GM19238 (cell line): ENCODE results near the gene OR5D16.
"Not testable (repeated sequence)": the region's sequence is repeated elsewhere in the genome, so short reads cannot be mapped to it uniquely, and the experiment has no call there.

Experiments
- DNase-seq: peaks from one replicate; pipeline ENCODE4 v3.0.0; 2011; ENCODE audit warnings: low spot score; ENCODE audit not compliant: insufficient read length

OR5D16 gene

GRCh38 chr11:55838452-55838851 lies at the start of gene OR5D16:
Gene OR5D16, plus strand, starts transcription at chr11:55838752. Its CDS starts 0 bp downstream, at chr11:55838752.
- no peak for DNase-seq

GRCh38 chr11:55791606-55792005 lies 46.9 kb upstream of the OR5D16 start:
- no peak for DNase-seq

GRCh38 chr11:55793321-55793720 lies 45.2 kb upstream of the OR5D16 start:
- no peak for DNase-seq

- no peak for DNase-seq
Observed at GRCh38 chr11:55795256-55795655, 43.3 kb upstream of the OR5D16 start, which contains the start of gene OR5D14. Gene OR5D14, plus strand, starts transcription at chr11:55795556. Its CDS starts 0 bp downstream, at chr11:55795556.

DNA sequence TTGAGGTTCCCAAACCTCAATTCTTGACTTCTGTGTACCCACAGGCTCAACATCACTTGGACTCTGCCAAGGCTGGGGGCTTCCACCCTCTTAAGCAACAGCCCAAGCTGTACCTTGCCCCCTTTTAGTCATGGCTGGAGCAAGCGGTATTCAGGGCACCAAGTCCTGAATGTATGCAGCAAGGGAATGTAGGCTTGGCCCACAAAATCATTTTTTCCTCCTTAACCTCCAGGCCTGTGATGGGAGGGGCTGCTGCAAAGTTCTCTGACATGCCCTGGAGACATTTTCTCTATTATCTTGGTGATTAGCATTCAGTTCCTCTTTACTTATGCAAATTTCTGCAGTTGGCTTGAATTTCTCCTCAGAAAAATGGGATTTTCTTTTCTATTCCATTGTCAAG lies 32.3 kb upstream of the OR5D16 start:
- no peak for DNase-seq

DNA sequence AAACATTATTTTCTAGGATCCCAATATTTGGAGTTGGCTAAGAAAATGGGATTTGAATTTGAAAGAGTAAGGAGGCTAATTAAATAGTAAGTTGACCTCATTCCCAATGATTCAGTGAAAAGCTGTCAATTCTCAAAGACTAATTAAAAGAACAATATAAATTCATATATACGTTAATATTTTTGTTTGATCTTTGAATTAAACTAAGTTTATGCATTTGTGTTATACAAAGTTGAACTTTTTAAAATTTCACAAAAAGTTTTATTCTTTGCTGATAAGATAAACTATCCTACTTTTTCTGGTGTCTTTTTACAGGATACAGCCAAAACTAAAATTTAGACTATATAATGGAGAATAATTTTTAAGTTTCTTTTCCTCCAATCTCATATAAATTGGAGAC lies 27.5 kb upstream of the OR5D16 start, which contains the start of gene OR5L1:
TSS of gene OR5L1 (plus strand) at position 301 of the 400 bp plus-strand sequence. CDS start 100 bp downstream, outside the sequence.
- DNase-seq: no peak

DNA sequence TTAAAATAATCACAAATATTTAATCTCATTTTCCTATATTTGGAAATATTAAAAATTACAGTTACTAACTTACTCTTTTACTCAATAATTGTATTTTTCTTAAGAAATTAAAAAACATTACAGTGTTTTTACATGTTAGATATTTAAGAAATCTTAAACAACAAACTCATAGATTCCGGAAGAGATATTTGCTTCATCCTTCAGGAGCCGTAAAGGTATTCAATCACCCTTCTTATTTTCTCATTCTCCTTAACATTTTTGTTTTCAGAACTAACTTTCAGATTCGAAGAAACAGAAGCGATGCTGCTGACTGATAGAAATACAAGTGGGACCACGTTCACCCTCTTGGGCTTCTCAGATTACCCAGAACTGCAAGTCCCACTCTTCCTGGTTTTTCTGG lies 19.2 kb upstream of the OR5D16 start, which contains the start of gene OR5D18:
TSS of gene OR5D18 (plus strand) at position 301 of the 400 bp plus-strand sequence. CDS start at position 301, 0 bp downstream.
- no peak for DNase-seq

GRCh38 chr11:55826919-55827318 lies 11.6 kb upstream of the OR5D16 start, which contains the start of gene OR5L2:
Gene OR5L2, plus strand, starts transcription at chr11:55827219. Its CDS starts 0 bp downstream, at chr11:55827219.
- no peak for DNase-seq

DNA sequence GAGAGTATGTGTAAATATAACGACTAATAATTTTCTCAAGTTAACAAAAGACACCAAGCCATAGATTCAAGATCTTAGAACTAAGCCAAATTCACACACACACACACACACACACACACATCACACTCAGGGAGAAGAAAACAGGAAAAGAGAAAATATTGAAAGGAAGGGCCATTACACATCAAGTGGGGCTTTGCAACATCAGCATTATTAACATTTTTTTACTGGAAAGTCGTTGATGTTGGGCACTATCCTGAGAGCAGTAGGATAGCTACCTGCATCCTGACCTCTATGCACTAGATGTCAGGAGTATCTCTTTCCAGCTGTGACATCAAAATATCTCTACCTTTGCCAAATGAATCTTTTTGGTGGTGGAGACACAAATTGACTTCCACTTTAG lies 8.9 kb downstream of the OR5D16 start:
- no peak for DNase-seq

DNA sequence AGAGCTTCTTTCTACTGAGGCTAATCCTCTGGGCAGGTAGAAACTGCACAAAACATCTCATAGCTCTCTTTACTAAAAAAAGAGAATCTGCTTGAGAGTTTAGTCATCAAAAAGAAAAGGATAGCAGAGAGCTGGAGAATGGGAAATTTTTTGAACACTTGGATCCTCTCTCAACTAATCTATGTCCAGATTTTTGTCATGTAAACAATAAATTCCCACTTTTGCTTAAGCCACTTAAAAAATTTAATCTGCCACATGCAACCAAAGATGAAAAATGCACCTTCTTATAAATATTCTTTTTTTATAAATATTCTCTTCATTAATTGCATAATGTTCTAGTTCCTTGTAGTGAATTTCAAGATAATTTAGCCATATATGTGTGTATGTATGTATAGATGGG lies 10.5 kb downstream of the OR5D16 start:
- no peak for DNase-seq

DNA sequence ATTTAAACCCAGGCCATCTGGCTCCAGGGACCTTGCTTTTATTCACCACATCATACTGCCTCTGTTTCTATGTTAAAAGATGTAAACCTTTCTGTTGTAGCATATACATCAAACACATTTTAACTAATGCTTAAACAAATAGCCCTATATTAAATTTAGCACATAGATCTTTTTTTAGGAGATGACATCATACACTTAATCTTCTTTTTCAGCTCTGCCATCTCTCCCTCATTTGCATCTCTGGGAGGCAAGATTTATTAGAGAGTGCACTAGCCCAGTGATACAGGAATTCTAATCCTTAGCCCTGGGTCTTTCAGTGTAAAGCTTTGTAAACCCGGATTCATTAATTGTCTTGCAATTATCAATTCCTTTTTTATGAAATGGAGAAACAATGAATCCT lies 13.6 kb downstream of the OR5D16 start:
- DNase-seq: no peak

- DNase-seq: no peak
Observed at GRCh38 chr11:55854704-55855103, 16.2 kb downstream of the OR5D16 start.

DNA sequence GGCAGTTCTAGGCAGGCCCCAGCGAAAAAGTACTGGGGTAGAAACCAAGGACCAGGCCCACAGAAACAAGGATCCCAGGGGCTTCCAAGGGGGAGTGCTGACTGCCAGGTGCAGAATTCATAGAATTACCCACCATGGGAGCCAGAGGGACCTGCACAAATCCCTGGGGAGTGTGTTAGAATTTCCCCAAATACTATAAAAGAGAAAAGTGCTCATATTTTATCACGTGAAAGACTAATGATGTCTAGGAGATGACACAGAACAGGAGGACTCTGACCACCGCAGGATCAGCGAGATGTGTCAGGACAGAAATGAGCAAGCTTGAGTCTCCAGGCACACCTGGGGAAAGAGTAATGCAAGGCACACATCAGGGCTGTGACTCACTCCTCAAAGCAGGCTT lies 28.8 kb downstream of the OR5D16 start:
- not testable (repeated sequence) for DNase-seq

GRCh38 chr11:55872731-55873130 lies 34.2 kb downstream of the OR5D16 start:
- not testable (repeated sequence) for DNase-seq

GRCh38 chr11:55873146-55873545 lies 34.6 kb downstream of the OR5D16 start:
- not testable (repeated sequence) for DNase-seq

DNA sequence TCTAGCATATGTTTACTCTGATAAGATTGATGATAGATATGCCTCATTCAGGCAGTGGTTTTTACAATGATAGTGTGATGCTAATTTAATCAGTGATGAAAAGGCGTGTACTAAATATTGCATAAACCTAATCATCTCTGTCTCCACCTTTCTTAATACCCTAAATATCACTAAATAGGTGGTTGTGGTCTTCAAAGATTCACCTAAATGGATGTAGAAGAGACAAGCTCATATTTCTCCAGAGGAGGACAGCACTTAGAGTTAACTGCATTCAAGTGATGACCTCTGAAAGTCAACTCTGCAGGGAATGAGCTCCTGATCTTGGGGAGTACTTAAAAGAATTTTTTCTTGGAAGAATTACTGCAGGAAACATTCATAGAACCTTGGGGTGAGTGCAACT lies 44.4 kb downstream of the OR5D16 start, which contains the start of gene TRIM51:
TSS of gene TRIM51 (plus strand) at position 301 of the 400 bp plus-strand sequence. CDS start 2,132 bp downstream, outside the sequence.
- not testable (repeated sequence) for DNase-seq

DNA sequence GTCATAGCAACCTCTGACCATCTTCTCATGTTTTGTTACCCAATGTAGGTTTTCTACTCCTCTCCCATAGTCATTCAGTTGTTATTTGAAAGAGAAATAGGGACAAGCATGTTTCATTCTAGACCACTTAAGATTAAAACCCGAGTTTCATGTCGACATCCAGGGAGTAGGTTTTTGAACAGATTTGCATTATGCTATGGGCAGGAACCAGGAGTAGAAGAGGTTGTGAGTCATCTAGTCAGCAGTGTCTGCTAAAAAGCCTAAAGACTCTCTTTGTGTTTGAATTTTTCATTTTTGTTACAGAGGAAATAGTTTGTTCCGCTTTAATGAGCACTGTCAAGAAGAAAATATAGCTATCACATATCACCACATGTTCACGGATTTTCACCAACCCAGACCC lies 46.4 kb downstream of the OR5D16 start:
- DNase-seq: not testable (repeated sequence)

GRCh38 chr11:55885481-55885880 lies 46.9 kb downstream of the OR5D16 start:
- not testable (repeated sequence) for DNase-seq
